ENCODE measurements around the gene GNA12. TPM values are rescaled to one million over a fixed set of nuclear protein-coding genes. Genes with fewer than 3 reads are reported as not detected.

GNA12 gene
- total and polyA plus RNA-seq, 9 of the 15 experiments (the other 6 are each of a cell fraction or from before 2014, with no cell fraction given): 0.65 to 32.7 (median 9.6) TPM

- TF ChIP-seq ZNF79 (CRISPR knock-in tag; IDR thresholded peaks at IDR 0.05; ENCODE audit: low read depth): no peak
- TF ChIP-seq CCNT2 (IDR thresholded peaks at IDR 0.05; ENCODE audit: borderline replicate concordance, extremely low read depth, insufficient read length, low read depth, low read length): no peak
- TF ChIP-seq SREBF1 (IDR thresholded peaks at IDR 0.05; ENCODE audit: borderline replicate concordance, low read depth, low read length): no peak
- no peak for TF ChIP-seq ZNF140 (CRISPR knock-in tag; IDR thresholded peaks at IDR 0.05)
- no peak for TF ChIP-seq RBM39 (optimal IDR thresholded peaks at IDR 0.05; ENCODE audit: low read depth, low read length)
- TF ChIP-seq CTBP1 (IDR thresholded peaks at IDR 0.05; ENCODE audit: borderline replicate concordance): no peak
- no peak for TF ChIP-seq ZFP36 (IDR thresholded peaks at IDR 0.05; ENCODE audit: low read depth, low read length, partially characterized antibody)
- 0 out of 2 replicates have a peak, but pooled peaks have one; percentile 33 for TF ChIP-seq BCOR (IDR thresholded peaks at IDR 0.05)
- no peak for TF ChIP-seq ZBTB26 (CRISPR knock-in tag; IDR thresholded peaks at IDR 0.05)
- TF ChIP-seq THAP12 (CRISPR knock-in tag; IDR thresholded peaks at IDR 0.05): no peak
- no peak for TF ChIP-seq FOXP1 (CRISPR knock-in tag; IDR thresholded peaks at IDR 0.05)
These were observed 91.0 kb downstream of the GNA12 start (continued) for GRCh38 chr7:2753148-2753547.

All from K562 (cell line).